Measurements from ENCODE around the gene RNF220. TPM values are rescaled to one million over a fixed set of nuclear protein-coding genes. Genes with fewer than 3 reads are reported as not detected.

Gene RNF220
- total and polyA plus RNA-seq, 7 experiments from 2014 or later, result 83.1 to 127 (median 95.9) TPM

- Histone ChIP-seq H3K9me3 (ENCODE audit: control insufficient read depth in 2 of 3, low read length in 3 of 3) (no peaks in the 10 kb centered on the region), H3K4me3 (ENCODE audit: low read length) (no peak overlapping the region), H3K4me1 (ENCODE audit: control insufficient read depth in 2 of 2, insufficient read depth in 2 of 2, low read length in 2 of 2) (no peaks in the 10 kb centered on the region), H3K27ac (ENCODE audit: low read depth, low read length) (no peak overlapping the region), H3K27me3 (ENCODE audit: control insufficient read depth in 2 of 2, insufficient read depth in 2 of 2, low read length in 2 of 2) (no peaks in the 10 kb centered on the region), H3K36me3 (ENCODE audit: control insufficient read depth in 2 of 3, insufficient read depth in 3 of 3, low read length in 3 of 3) (no peaks in the 10 kb centered on the region)
- no peak for DNase-seq
- no peaks in the 10 kb centered on the region for H3K36me3 Mint-ChIP-seq
- no peak overlapping the region for H3K4me3 Mint-ChIP-seq
- CTCF ChIA-PET, result no interaction called here
- H3K4me1 Mint-ChIP-seq, result no peaks in the 10 kb centered on the region
- no peak overlapping the region for H3K27ac Mint-ChIP-seq
- H3K9me3 Mint-ChIP-seq, result no peaks in the 10 kb centered on the region
- POLR2A ChIA-PET, result no interaction called here
- intact Hi-C loops (cut with micrococcal nuclease), result no loop called here
- H3K27me3 Mint-ChIP-seq, result peaks cover 0 to 24% (median 0%) of the 10 kb centered on the region in 5 donors
- no peak for ATAC-seq
Observed at GRCh38 chr1:44366371-44366975, 38.6 kb upstream of the RNF220 start.

- H3K36me3 ChIP-seq (ENCODE audit: control insufficient read depth in 2 of 3, insufficient read depth in 3 of 3, low read length in 3 of 3), result no peaks in the 10 kb centered on the region
- CTCF ChIA-PET, result interaction anchor here (0.7 kb wide), 2 partner anchors 11 to 284 kb away, joined by 3 read pairs; no protein-coding TSS in a partner anchor
Observed at GRCh38 chr1:44367944-44368343, 37.1 kb upstream of the RNF220 start.

GRCh38 chr1:44368471-44369151 lies 36.4 kb upstream of the RNF220 start:
- intact Hi-C loops (cut with micrococcal nuclease), result no loop called here
- Histone ChIP-seq H3K36me3 (ENCODE audit: control insufficient read depth in 2 of 3, insufficient read depth in 3 of 3, low read length in 3 of 3) (no peaks in the 10 kb centered on the region), H3K4me1 (ENCODE audit: control insufficient read depth in 2 of 2, insufficient read depth in 2 of 2, low read length in 2 of 2) (no peaks in the 10 kb centered on the region), H3K27ac (ENCODE audit: low read depth, low read length) (no peak overlapping the region), H3K9me3 (ENCODE audit: control insufficient read depth in 2 of 3, low read length in 3 of 3) (no peaks in the 10 kb centered on the region), H3K27me3 (ENCODE audit: control insufficient read depth in 2 of 2, insufficient read depth in 2 of 2, low read length in 2 of 2) (no peaks in the 10 kb centered on the region), H3K4me3 (ENCODE audit: low read length) (no peak overlapping the region)
- no peak overlapping the region for H3K27ac Mint-ChIP-seq
- no peaks in the 10 kb centered on the region for H3K36me3 Mint-ChIP-seq
- no peaks in the 10 kb centered on the region for H3K4me1 Mint-ChIP-seq
- DNase-seq (no peak), ATAC-seq (no peak)
- H3K4me3 Mint-ChIP-seq, result no peak overlapping the region
- POLR2A ChIA-PET, result no interaction called here
- H3K27me3 Mint-ChIP-seq, result peaks cover 0 to 23% (median 0%) of the 10 kb centered on the region in 5 donors
- CTCF ChIA-PET, result interaction anchor here (0.7 kb wide), 1 partner anchor 283 kb away, joined by 3 read pairs; no protein-coding TSS in a partner anchor
- H3K9me3 Mint-ChIP-seq, result no peaks in the 10 kb centered on the region

More at GRCh38 chr1:44367944-44368343, 37.1 kb upstream of the RNF220 start:
- Mint-ChIP-seq H3K27ac (peak overlapping the region in 1 of 9 donors; percentile 21), H3K4me3 (no peak overlapping the region), H3K36me3 (no peaks in the 10 kb centered on the region), H3K4me1 (no peaks in the 10 kb centered on the region), H3K27me3 (peaks cover 0 to 23% (median 0%) of the 10 kb centered on the region in 5 donors), H3K9me3 (no peaks in the 10 kb centered on the region)
- POLR2A ChIA-PET, result no interaction called here
- Histone ChIP-seq H3K4me1 (ENCODE audit: control insufficient read depth in 2 of 2, insufficient read depth in 2 of 2, low read length in 2 of 2) (no peaks in the 10 kb centered on the region), H3K27me3 (ENCODE audit: control insufficient read depth in 2 of 2, insufficient read depth in 2 of 2, low read length in 2 of 2) (no peaks in the 10 kb centered on the region), H3K4me3 (ENCODE audit: low read length) (no peak overlapping the region), H3K9me3 (ENCODE audit: control insufficient read depth in 2 of 3, low read length in 3 of 3) (no peaks in the 10 kb centered on the region), H3K27ac (ENCODE audit: low read depth, low read length) (no peak overlapping the region)
- DNase-seq (no peak), ATAC-seq (no peak)
- intact Hi-C loops (cut with micrococcal nuclease), result no loop called here

GRCh38 chr1:44371206-44371605 lies 33.8 kb upstream of the RNF220 start:
- Histone ChIP-seq H3K36me3 (ENCODE audit: control insufficient read depth in 2 of 3, insufficient read depth in 3 of 3, low read length in 3 of 3) (no peaks in the 10 kb centered on the region), H3K9me3 (ENCODE audit: control insufficient read depth in 2 of 3, low read length in 3 of 3) (no peaks in the 10 kb centered on the region), H3K4me3 (ENCODE audit: low read length) (no peak overlapping the region), H3K27me3 (ENCODE audit: control insufficient read depth in 2 of 2, insufficient read depth in 2 of 2, low read length in 2 of 2) (no peaks in the 10 kb centered on the region), H3K27ac (ENCODE audit: low read depth, low read length) (no peak overlapping the region), H3K4me1 (ENCODE audit: control insufficient read depth in 2 of 2, insufficient read depth in 2 of 2, low read length in 2 of 2) (no peaks in the 10 kb centered on the region)
- H3K9me3 Mint-ChIP-seq, result no peaks in the 10 kb centered on the region
- H3K4me1 Mint-ChIP-seq, result peaks cover 0 to 2% (median 0%) of the 10 kb centered on the region in 7 donors
- H3K4me3 Mint-ChIP-seq, result no peak overlapping the region
- H3K27ac Mint-ChIP-seq, result no peak overlapping the region
- H3K36me3 Mint-ChIP-seq, result no peaks in the 10 kb centered on the region
- peaks cover 0 to 23% (median 0%) of the 10 kb centered on the region in 5 donors for H3K27me3 Mint-ChIP-seq
- intact Hi-C loops (cut with micrococcal nuclease), result no loop called here
- no peak for ATAC-seq
- POLR2A ChIA-PET, result no interaction called here
- DNase-seq, result no peak
- CTCF ChIA-PET, result no interaction called here

GRCh38 chr1:44375547-44375946 lies 29.5 kb upstream of the RNF220 start:
- ChIA-PET CTCF (no interaction called here), POLR2A (no interaction called here)
- Mint-ChIP-seq H3K9me3 (no peaks in the 10 kb centered on the region), H3K4me1 (peaks cover 0 to 2% (median 0%) of the 10 kb centered on the region in 7 donors), H3K27me3 (peaks cover 0 to 6% (median 0%) of the 10 kb centered on the region in 5 donors), H3K27ac (no peak overlapping the region), H3K4me3 (no peak overlapping the region), H3K36me3 (no peaks in the 10 kb centered on the region)
- no peak overlapping the region for H3K27ac ChIP-seq (ENCODE audit: low read depth, low read length)
- H3K27me3 ChIP-seq (ENCODE audit: control insufficient read depth in 2 of 2, insufficient read depth in 2 of 2, low read length in 2 of 2), result no peaks in the 10 kb centered on the region
- ATAC-seq (no peak), DNase-seq (no peak)
- intact Hi-C loops (cut with micrococcal nuclease), result no loop called here
- H3K9me3 ChIP-seq (ENCODE audit: control insufficient read depth in 2 of 3, low read length in 3 of 3), result no peaks in the 10 kb centered on the region
- no peak overlapping the region for H3K4me3 ChIP-seq (ENCODE audit: low read length)
- H3K36me3 ChIP-seq (ENCODE audit: control insufficient read depth in 2 of 3, insufficient read depth in 3 of 3, low read length in 3 of 3), result no peaks in the 10 kb centered on the region
- H3K4me1 ChIP-seq (ENCODE audit: control insufficient read depth in 2 of 2, insufficient read depth in 2 of 2, low read length in 2 of 2), result no peaks in the 10 kb centered on the region

- Mint-ChIP-seq H3K4me1 (peaks cover 0 to 2% (median 0%) of the 10 kb centered on the region in 7 donors), H3K27ac (no peak overlapping the region), H3K27me3 (peaks cover 0 to 8% (median 0%) of the 10 kb centered on the region in 5 donors), H3K9me3 (no peaks in the 10 kb centered on the region), H3K4me3 (no peak overlapping the region), H3K36me3 (no peaks in the 10 kb centered on the region)
- H3K27ac ChIP-seq (ENCODE audit: low read depth, low read length), result no peak overlapping the region
- no peaks in the 10 kb centered on the region for H3K27me3 ChIP-seq (ENCODE audit: control insufficient read depth in 2 of 2, insufficient read depth in 2 of 2, low read length in 2 of 2)
- H3K9me3 ChIP-seq (ENCODE audit: control insufficient read depth in 2 of 3, low read length in 3 of 3), result no peaks in the 10 kb centered on the region
- intact Hi-C loops (cut with micrococcal nuclease), result loop anchor here in 1 of 2 donors (1.0 kb wide), 1 partner anchor 217 kb away; no protein-coding TSS in a partner anchor
- peak; percentile 66 for ATAC-seq
- peak in 8 of 9 donors; percentile 3 to 43 (median 29) for DNase-seq
- no peaks in the 10 kb centered on the region for H3K4me1 ChIP-seq (ENCODE audit: control insufficient read depth in 2 of 2, insufficient read depth in 2 of 2, low read length in 2 of 2)
- no peak overlapping the region for H3K4me3 ChIP-seq (ENCODE audit: low read length)
- no peaks in the 10 kb centered on the region for H3K36me3 ChIP-seq (ENCODE audit: control insufficient read depth in 2 of 3, insufficient read depth in 3 of 3, low read length in 3 of 3)
- POLR2A ChIA-PET, result no interaction called here
- CTCF ChIA-PET, result interaction anchor here (0.8 to 2.5 kb wide), 4 partner anchors 13 to 274 kb away, joined by 3 to 14 read pairs (median 6); no protein-coding TSS in a partner anchor
Observed at GRCh38 chr1:44377925-44378784, 26.9 kb upstream of the RNF220 start.

Data from naive thymus-derived CD4-positive, alpha-beta T cell (primary cell).